ENCODE data around the gene SRSF3.
"Not testable (repeated sequence)": the region's sequence is repeated elsewhere in the genome, so short reads cannot be mapped to it uniquely, and the experiment has no call there.

SRSF3 gene

GRCh38 chr6:36650848-36651478 is 56.8 kb downstream of the SRSF3 start:
- DNase-seq = no peak

GRCh38 chr6:36651659-36652379 is 57.7 kb downstream of the SRSF3 start:
- DNase-seq = no peak

- not testable (repeated sequence) for DNase-seq
Observed at GRCh38 chr6:36654469-36654868, 60.3 kb downstream of the SRSF3 start.

All from NCI-H524 treated with DMSO at 0.1 percent for 48 hours (cell line).